ENCODE results near the gene GMCL2.

DNA sequence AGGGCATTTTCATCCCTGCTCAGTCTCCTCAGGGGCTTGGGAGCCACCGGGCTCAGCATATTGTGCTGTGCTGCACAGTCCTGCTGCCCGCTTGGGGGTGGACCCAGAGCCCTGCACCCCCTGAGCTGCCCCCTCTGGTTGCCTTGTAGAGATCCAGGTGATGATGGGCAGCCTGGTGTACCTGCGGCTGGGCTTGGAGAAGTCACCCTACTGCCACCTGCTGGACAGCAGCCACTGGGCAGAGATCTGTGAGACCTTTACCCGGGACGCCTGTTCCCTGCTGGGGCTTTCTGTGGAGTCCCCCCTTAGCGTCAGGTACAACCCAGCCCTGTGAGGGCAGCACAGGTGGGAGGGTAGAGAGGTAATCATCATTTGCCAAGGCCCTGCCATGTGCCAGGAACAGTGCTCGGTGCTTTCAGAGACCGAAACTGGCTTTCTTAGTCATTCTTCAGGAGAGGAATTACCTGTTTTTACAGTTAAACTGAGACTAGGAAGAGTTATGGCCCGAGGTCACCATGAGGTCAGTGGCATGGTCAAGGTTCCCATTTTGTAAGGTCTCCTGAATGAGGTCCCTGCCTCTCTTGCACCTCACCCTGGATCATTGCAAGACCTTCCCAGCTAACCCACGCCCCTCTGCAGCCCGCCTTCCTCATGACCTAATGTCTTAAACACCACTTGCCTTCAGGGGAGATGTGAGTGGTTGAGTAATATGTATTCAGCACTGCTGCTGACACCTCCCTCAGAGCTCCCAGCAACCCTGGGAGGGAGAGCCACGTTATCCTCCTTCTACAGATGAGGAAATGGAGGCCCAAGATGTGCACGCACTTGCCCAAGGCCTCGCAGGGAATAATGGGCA is 41.0 kb downstream of the GMCL2 start:
- TF ChIP-seq, protein P1, sequence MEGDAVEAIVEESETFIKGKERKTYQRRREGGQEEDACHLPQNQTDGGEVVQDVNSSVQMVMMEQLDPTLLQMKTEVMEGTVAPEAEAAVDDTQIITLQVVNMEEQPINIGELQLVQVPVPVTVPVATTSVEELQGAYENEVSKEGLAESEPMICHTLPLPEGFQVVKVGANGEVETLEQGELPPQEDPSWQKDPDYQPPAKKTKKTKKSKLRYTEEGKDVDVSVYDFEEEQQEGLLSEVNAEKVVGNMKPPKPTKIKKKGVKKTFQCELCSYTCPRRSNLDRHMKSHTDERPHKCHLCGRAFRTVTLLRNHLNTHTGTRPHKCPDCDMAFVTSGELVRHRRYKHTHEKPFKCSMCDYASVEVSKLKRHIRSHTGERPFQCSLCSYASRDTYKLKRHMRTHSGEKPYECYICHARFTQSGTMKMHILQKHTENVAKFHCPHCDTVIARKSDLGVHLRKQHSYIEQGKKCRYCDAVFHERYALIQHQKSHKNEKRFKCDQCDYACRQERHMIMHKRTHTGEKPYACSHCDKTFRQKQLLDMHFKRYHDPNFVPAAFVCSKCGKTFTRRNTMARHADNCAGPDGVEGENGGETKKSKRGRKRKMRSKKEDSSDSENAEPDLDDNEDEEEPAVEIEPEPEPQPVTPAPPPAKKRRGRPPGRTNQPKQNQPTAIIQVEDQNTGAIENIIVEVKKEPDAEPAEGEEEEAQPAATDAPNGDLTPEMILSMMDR (tag by site-specific recombination; IDR thresholded peaks at IDR 0.05), result peak; percentile 69
- no peak for TF ChIP-seq ZNF571 (tag by site-specific recombination; IDR thresholded peaks at IDR 0.05)
- no peak for TF ChIP-seq ZNF157 (tag by site-specific recombination; IDR thresholded peaks at IDR 0.05)
- peak; percentile 66; the same call in 1 of the 2 replicates for TF ChIP-seq ZNF2 (tag by site-specific recombination; IDR thresholded peaks at IDR 0.05)
- no peak for TF ChIP-seq ZNF133 (tag by site-specific recombination; IDR thresholded peaks at IDR 0.05)
- TF ChIP-seq, protein P2, sequence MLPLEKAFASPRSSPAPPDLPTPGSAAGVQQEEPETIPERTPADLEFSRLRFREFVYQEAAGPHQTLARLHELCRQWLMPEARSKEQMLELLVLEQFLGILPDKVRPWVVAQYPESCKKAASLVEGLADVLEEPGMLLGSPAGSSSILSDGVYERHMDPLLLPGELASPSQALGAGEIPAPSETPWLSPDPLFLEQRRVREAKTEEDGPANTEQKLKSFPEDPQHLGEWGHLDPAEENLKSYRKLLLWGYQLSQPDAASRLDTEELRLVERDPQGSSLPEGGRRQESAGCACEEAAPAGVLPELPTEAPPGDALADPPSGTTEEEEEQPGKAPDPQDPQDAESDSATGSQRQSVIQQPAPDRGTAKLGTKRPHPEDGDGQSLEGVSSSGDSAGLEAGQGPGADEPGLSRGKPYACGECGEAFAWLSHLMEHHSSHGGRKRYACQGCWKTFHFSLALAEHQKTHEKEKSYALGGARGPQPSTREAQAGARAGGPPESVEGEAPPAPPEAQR (tag by site-specific recombination; IDR thresholded peaks at IDR 0.05), result no peak
- TF ChIP-seq YY1 (tag by site-specific recombination; IDR thresholded peaks at IDR 0.05), result no peak
- no peak for TF ChIP-seq ZNF555 (tag by site-specific recombination; conservative IDR thresholded peaks at IDR 0.05)
- TF ChIP-seq, protein P3, sequence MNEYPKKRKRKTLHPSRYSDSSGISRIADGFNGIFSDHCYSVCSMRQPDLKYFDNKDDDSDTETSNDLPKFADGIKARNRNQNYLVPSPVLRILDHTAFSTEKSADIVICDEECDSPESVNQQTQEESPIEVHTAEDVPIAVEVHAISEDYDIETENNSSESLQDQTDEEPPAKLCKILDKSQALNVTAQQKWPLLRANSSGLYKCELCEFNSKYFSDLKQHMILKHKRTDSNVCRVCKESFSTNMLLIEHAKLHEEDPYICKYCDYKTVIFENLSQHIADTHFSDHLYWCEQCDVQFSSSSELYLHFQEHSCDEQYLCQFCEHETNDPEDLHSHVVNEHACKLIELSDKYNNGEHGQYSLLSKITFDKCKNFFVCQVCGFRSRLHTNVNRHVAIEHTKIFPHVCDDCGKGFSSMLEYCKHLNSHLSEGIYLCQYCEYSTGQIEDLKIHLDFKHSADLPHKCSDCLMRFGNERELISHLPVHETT (tag by site-specific recombination; IDR thresholded peaks at IDR 0.05), result no peak
- TF ChIP-seq ZNF654 (tag by site-specific recombination; IDR thresholded peaks at IDR 0.05; ENCODE audit: low read depth), result peak; percentile 37
- no peak for TF ChIP-seq ZNF274 (IDR thresholded peaks at IDR 0.05; ENCODE audit: low read length)
- TF ChIP-seq ZNF274 (tag by site-specific recombination; IDR thresholded peaks at IDR 0.05; ENCODE audit: borderline replicate concordance), result no peak
- no peak for TF ChIP-seq ZNF707 (tag by site-specific recombination; IDR thresholded peaks at IDR 0.05)
- peak; percentile 77 for TF ChIP-seq ZNF449 (tag by site-specific recombination; IDR thresholded peaks at IDR 0.05)
- no peak for TF ChIP-seq ZNF24 (tag by site-specific recombination; IDR thresholded peaks at IDR 0.05)
